ENCODE data around the gene SYVN1. TPM values are rescaled to one million over a fixed set of nuclear protein-coding genes. Genes with fewer than 3 reads are reported as not detected.

The SYVN1 gene
- total and polyA plus RNA-seq, 5 donors, result 17.4 to 40.7 (median 32.2) TPM

DNA sequence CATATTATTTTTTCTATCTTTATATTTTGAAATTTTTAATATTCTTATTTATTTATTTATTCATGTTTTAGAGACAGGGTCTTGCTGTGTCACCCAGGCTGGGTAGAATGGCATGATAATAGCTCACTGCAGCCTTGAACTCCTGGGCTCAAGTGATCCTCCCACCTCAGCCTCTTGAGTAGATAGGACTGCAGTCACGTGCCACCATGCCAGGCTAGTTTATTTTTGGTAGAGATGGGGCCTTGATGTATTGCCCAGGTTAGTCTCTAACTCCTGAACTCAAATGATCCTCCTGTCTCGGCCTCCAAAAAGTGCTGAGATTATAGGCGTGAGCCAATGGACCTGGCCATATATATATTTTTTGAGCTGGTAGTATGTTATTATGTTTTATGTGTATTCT lies 33.3 kb upstream of the SYVN1 start:
- intact Hi-C loops (cut with DNase I), result no loop called here
- no peak overlapping the region for H3K4me3 ChIP-seq (ENCODE audit: low read length)
- H3K9me3 ChIP-seq (ENCODE audit: control insufficient read depth, low read length), result no peaks in the 10 kb centered on the region
- WGBS, result 81% methylated on average over 3 of the region's 3 CpGs
- H3K27me3 ChIP-seq (ENCODE audit: control insufficient read depth, insufficient read depth), result no peaks in the 10 kb centered on the region
- no peak overlapping the region for H3K27ac ChIP-seq (ENCODE audit: low read length)
- ATAC-seq (no peak), DNase-seq (no peak)
- no peaks in the 10 kb centered on the region for H3K4me1 ChIP-seq (ENCODE audit: control insufficient read depth, insufficient read depth, low read length)

- ATAC-seq (no peak), DNase-seq (no peak)
- intact Hi-C loops (cut with DNase I), result no loop called here
- no peaks in the 10 kb centered on the region for H3K27me3 ChIP-seq (ENCODE audit: control insufficient read depth, insufficient read depth)
- no peak overlapping the region for H3K27ac ChIP-seq (ENCODE audit: low read length)
- no peak overlapping the region for H3K4me3 ChIP-seq (ENCODE audit: low read length)
- H3K4me1 ChIP-seq (ENCODE audit: control insufficient read depth, insufficient read depth, low read length), result no peaks in the 10 kb centered on the region
- no peaks in the 10 kb centered on the region for H3K9me3 ChIP-seq (ENCODE audit: control insufficient read depth, low read length)
- 84% methylated on average over 3 of the region's 3 CpGs for WGBS
These were observed 32.6 kb upstream of the SYVN1 start for GRCh38 chr11:65166893-65167292.

DNA sequence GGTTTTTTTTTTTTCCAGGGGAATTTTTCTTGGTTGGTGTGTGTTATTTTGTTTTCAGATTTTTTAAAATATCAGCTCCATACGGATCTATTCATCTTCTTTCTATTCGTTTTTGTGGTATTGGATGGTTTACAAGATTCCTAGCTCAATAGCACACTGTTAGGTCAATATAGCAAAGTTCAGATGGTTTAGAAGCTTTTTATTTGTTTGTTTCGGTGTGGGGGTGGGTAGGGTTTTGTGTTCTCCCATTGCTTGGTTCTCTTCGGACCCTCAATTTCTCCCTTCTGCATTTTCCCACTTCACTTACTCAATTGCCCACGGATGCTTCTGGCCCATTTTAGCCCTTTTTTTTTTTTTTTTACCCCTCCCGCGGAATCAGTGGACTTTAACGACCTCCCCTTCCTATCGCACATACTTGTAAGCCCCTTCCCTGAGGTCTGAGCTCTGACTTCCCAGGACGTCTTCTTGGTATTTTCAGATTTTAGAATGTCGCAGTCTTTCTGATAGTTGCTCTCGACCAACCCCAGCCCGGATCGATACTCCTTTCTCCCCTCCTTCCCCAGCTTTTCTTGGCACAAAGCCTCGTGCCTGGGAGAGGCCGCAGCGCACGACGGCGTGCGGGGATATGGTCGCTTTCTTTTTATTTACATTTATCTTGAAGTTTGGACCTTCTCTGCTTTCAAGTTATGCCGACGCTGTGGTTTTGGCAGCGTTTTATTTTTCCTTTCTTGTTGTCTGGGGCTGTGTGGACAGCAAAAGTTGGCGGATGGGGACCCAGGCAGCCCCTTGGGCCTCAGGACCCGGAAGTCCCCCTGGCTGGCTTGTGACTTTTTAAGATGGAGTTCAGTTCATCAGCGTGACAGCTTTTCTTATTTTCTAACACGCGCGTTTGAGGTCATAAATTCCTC lies 31.3 kb upstream of the SYVN1 start:
- Histone ChIP-seq H3K9me3 (ENCODE audit: control insufficient read depth, low read length) (no peaks in the 10 kb centered on the region), H3K4me3 (ENCODE audit: low read length) (no peak overlapping the region), H3K27ac (ENCODE audit: low read length) (no peak overlapping the region), H3K27me3 (ENCODE audit: control insufficient read depth, insufficient read depth) (no peaks in the 10 kb centered on the region), H3K4me1 (ENCODE audit: control insufficient read depth, insufficient read depth, low read length) (no peaks in the 10 kb centered on the region)
- no peak for ATAC-seq
- intact Hi-C loops (cut with DNase I), result no loop called here
- WGBS, result 53% methylated on average over 31 of the region's 31 CpGs
- no peak for DNase-seq

GRCh38 chr11:65163684-65164083 lies 29.4 kb upstream of the SYVN1 start:
- no peak for ATAC-seq
- no peaks in the 10 kb centered on the region for H3K4me1 ChIP-seq (ENCODE audit: control insufficient read depth, insufficient read depth, low read length)
- H3K9me3 ChIP-seq (ENCODE audit: control insufficient read depth, low read length), result no peaks in the 10 kb centered on the region
- intact Hi-C loops (cut with DNase I), result no loop called here
- H3K27me3 ChIP-seq (ENCODE audit: control insufficient read depth, insufficient read depth), result no peaks in the 10 kb centered on the region
- no peak overlapping the region for H3K4me3 ChIP-seq (ENCODE audit: low read length)
- DNase-seq, result no peak
- WGBS, result 85% methylated on average over 2 of the region's 2 CpGs
- H3K27ac ChIP-seq (ENCODE audit: low read length), result no peak overlapping the region

DNA sequence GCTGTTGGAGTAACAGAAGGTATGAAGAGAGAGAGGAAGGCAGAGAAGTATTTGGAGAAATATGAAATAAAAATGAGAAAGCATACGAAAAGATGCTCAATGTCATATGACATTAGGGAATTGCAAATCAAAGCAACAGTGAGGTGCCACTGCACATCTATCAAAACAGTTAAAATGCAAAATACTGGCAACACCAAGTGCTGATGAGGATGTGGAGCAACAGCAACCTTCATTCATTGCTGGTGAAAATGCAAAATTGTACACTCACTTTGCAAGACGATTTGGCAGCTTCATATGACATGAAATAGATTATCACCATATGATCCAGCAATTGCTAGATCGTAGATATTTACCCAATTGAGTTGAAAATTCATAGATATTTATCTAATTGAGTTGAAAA lies 26.3 kb upstream of the SYVN1 start:
- no peaks in the 10 kb centered on the region for H3K27me3 ChIP-seq (ENCODE audit: control insufficient read depth, insufficient read depth)
- no peak overlapping the region for H3K4me3 ChIP-seq (ENCODE audit: low read length)
- 72% methylated on average over 3 of the region's 3 CpGs for WGBS
- no peaks in the 10 kb centered on the region for H3K9me3 ChIP-seq (ENCODE audit: control insufficient read depth, low read length)
- H3K4me1 ChIP-seq (ENCODE audit: control insufficient read depth, insufficient read depth, low read length), result no peaks in the 10 kb centered on the region
- intact Hi-C loops (cut with DNase I), result no loop called here
- DNase-seq (no peak), ATAC-seq (no peak)
- H3K27ac ChIP-seq (ENCODE audit: low read length), result no peak overlapping the region

DNA sequence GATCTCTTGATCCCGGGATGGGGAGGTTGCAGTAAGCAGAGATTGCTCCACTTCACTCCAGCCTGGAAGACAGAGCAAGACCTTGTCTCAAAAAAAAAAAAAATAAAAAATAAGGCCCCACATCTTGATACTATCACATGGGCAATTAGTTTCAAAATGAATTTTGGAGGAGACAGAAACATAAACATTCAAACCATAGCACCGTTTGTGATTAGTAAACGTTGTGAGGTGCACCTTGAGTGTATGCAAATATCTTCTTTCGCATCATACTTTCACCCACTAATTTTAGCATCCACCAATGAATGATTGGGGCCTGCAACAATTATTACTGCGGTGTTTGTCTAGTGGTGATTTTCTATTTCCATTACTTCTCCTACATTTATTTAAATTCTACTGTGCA lies 24.7 kb upstream of the SYVN1 start:
- Histone ChIP-seq H3K4me1 (ENCODE audit: control insufficient read depth, insufficient read depth, low read length) (no peaks in the 10 kb centered on the region), H3K27me3 (ENCODE audit: control insufficient read depth, insufficient read depth) (no peaks in the 10 kb centered on the region), H3K4me3 (ENCODE audit: low read length) (no peak overlapping the region), H3K9me3 (ENCODE audit: control insufficient read depth, low read length) (no peaks in the 10 kb centered on the region), H3K27ac (ENCODE audit: low read length) (no peak overlapping the region)
- no peak for ATAC-seq
- 84% methylated on average over 5 of the region's 5 CpGs for WGBS
- no peak for DNase-seq
- intact Hi-C loops (cut with DNase I), result no loop called here

DNA sequence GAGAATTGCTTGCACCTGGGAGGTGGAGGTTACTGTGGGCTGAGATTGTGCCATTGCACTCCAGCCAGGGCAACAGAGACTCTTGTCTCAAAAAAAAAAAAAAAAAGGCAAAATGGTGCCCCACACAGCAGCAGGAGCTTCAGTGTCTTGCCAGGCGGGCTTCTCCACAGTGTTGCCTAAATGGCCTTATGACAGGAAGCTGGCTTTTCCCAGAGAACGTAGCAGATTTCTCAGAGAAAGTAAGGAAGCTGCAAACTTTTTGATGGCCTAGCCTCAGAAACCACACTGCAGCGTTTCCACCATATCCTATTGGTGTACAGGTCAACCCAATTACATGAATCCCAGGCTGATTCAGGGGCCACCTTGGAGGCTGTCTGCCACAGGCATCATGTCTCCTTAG lies 23.0 kb upstream of the SYVN1 start:
- Histone ChIP-seq H3K9me3 (ENCODE audit: control insufficient read depth, low read length) (no peaks in the 10 kb centered on the region), H3K4me3 (ENCODE audit: low read length) (no peak overlapping the region), H3K27me3 (ENCODE audit: control insufficient read depth, insufficient read depth) (no peaks in the 10 kb centered on the region), H3K27ac (ENCODE audit: low read length) (no peak overlapping the region), H3K4me1 (ENCODE audit: control insufficient read depth, insufficient read depth, low read length) (no peaks in the 10 kb centered on the region)
- WGBS, result 63% methylated on average over 3 of the region's 3 CpGs
- intact Hi-C loops (cut with DNase I), result no loop called here
- DNase-seq (no peak), ATAC-seq (no peak)

DNA sequence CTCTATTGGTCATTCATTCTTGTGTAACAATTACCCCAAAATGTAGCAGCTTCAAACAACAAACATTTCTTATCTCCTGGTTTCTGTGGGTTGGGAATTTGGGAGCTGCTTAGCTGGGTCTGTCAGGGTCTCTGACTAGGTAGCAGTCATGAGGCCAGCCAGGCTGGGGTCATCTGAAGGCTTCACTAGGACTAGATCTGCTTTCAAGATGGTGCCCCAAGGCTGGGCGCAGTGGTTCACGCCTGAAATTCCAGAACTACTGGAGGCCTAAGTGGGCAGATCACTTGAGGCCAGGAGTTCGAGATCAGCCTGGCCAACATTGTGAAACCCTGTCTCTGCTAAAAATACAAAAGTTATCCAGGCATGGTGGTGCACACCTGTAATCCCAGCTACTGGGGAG lies 22.6 kb upstream of the SYVN1 start:
- 88% methylated on average over 3 of the region's 3 CpGs for WGBS
- no peaks in the 10 kb centered on the region for H3K9me3 ChIP-seq (ENCODE audit: control insufficient read depth, low read length)
- DNase-seq, result no peak
- H3K4me3 ChIP-seq (ENCODE audit: low read length), result no peak overlapping the region
- intact Hi-C loops (cut with DNase I), result no loop called here
- no peak overlapping the region for H3K27ac ChIP-seq (ENCODE audit: low read length)
- H3K27me3 ChIP-seq (ENCODE audit: control insufficient read depth, insufficient read depth), result no peaks in the 10 kb centered on the region
- ATAC-seq, result no peak
- no peaks in the 10 kb centered on the region for H3K4me1 ChIP-seq (ENCODE audit: control insufficient read depth, insufficient read depth, low read length)

DNA sequence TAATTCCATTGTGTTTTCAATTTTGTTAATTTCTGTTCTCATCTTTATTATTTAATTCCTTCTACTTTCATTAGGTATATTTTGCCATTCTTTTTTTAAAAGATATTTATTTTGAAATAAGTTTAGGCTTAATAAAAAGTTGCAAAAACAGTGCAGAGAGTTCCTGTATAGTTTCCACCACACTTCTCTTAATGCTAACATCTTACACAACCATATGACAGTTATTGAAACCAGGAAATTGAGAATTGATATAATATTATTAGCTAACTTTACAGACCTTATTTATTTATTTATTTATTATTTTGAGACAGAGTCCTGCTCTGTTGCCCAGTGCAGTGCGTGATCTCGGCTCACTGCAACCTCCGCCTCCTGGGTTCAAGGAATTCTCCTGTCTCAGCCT lies 21.9 kb upstream of the SYVN1 start:
- intact Hi-C loops (cut with DNase I), result no loop called here
- ATAC-seq, result no peak
- Histone ChIP-seq H3K27ac (ENCODE audit: low read length) (no peak overlapping the region), H3K9me3 (ENCODE audit: control insufficient read depth, low read length) (no peaks in the 10 kb centered on the region), H3K4me3 (ENCODE audit: low read length) (no peak overlapping the region), H3K27me3 (ENCODE audit: control insufficient read depth, insufficient read depth) (no peaks in the 10 kb centered on the region), H3K4me1 (ENCODE audit: control insufficient read depth, insufficient read depth, low read length) (no peaks in the 10 kb centered on the region)
- WGBS, result 96% methylated on average over 3 of the region's 3 CpGs
- DNase-seq, result no peak

GRCh38 chr11:65152122-65152521 lies 17.8 kb upstream of the SYVN1 start:
- ATAC-seq, result no peak
- Histone ChIP-seq H3K27ac (ENCODE audit: low read length) (no peak overlapping the region), H3K9me3 (ENCODE audit: control insufficient read depth, low read length) (no peaks in the 10 kb centered on the region), H3K4me1 (ENCODE audit: control insufficient read depth, insufficient read depth, low read length) (peaks cover 3% of the 10 kb centered on the region), H3K4me3 (ENCODE audit: low read length) (no peak overlapping the region), H3K27me3 (ENCODE audit: control insufficient read depth, insufficient read depth) (no peaks in the 10 kb centered on the region)
- 74% methylated on average over 2 of the region's 2 CpGs for WGBS
- DNase-seq, result no peak
- intact Hi-C loops (cut with DNase I), result no loop called here

GRCh38 chr11:65151331-65151899 lies 17.1 kb upstream of the SYVN1 start:
- no peak for DNase-seq
- intact Hi-C loops (cut with DNase I), result no loop called here

More at GRCh38 chr11:65151331-65151899, 17.1 kb upstream of the SYVN1 start:
- H3K4me1 ChIP-seq (ENCODE audit: control insufficient read depth, insufficient read depth, low read length), result peaks cover 3% of the 10 kb centered on the region
- WGBS, result 68% methylated on average over 3 of the region's 3 CpGs
- no peaks in the 10 kb centered on the region for H3K9me3 ChIP-seq (ENCODE audit: control insufficient read depth, low read length)
- no peak overlapping the region for H3K4me3 ChIP-seq (ENCODE audit: low read length)
- H3K27me3 ChIP-seq (ENCODE audit: control insufficient read depth, insufficient read depth), result no peaks in the 10 kb centered on the region
- no peak for ATAC-seq
- H3K27ac ChIP-seq (ENCODE audit: low read length), result peak overlapping the region; percentile 73

Measured in right cardiac atrium (tissue), 5 donors.